ENCODE data around the gene PTPRG. TPM values are rescaled to one million over a fixed set of nuclear protein-coding genes. Genes with fewer than 3 reads are reported as not detected.

PTPRG gene
- total RNA-seq, 1 experiment from 2014 or later, result 69.3 TPM

DNA sequence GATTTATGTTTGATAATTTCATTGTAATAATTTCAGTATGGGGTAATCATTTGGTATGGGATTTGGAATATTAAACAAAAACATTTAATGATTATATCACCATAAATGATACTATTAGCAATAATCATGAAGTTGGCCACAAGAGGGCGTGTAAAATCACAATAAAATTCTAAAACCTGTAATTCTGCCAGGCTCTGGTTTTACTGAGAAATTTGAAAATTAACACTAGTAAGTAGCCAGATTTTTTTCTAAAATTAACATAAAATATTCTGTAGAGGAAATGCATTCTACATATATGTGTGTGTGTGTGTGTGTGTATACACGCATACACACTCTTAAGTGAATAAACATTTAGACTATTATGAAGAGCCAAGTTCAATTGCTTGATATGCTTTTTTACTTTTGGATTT is 771.5 kb downstream of the PTPRG start:
- Mint-ChIP-seq H3K9me3 (no peaks in the 10 kb centered on the region), H3K4me3 (no peak overlapping the region), H3K36me3 (ENCODE audit: insufficient read depth in 1 of 3, low read depth in 3 of 3) (no peaks in the 10 kb centered on the region), H3K27me3 (ENCODE audit: low read depth) (peaks cover 2% of the 10 kb centered on the region; the same call in 1 of the 2 replicates), H3K4me1 (peaks cover 8 to 17% of the 10 kb centered on the region in 2 experiments), H3K27ac (no peak overlapping the region)
- Histone ChIP-seq H2BK120ac (ENCODE audit: low read depth, low read length, poor library complexity, severe bottlenecking) (no peak overlapping the region), H2AFZ (ENCODE audit: low read length) (no peak overlapping the region), H4K20me1 (ENCODE audit: control insufficient read depth, insufficient read depth, insufficient read length) (no peaks in the 10 kb centered on the region), H2BK15ac (ENCODE audit: low read depth, low read length) (no peak overlapping the region), H3K9me3 (ENCODE audit: control insufficient read depth, low read depth, low read length) (no peaks in the 10 kb centered on the region), H4K91ac (ENCODE audit: insufficient read length, low read depth, low read length) (no peak overlapping the region), H3K23me2 (ENCODE audit: insufficient read length, low read depth, low read length, poor library complexity, severe bottlenecking) (no peaks in the 10 kb centered on the region), H2BK5ac (ENCODE audit: insufficient read length, low read length) (no peak overlapping the region), H3K4ac (ENCODE audit: low read depth, low read length) (no peak overlapping the region), H4K8ac (replicated peaks; ENCODE audit: insufficient read length, low read depth, low read length) (no peak overlapping the region), H3K79me1 (ENCODE audit: insufficient read depth, low read depth, low read length, poor library complexity, severe bottlenecking) (no peaks in the 10 kb centered on the region), H2BK20ac (ENCODE audit: low read depth, low read length, poor library complexity, severe bottlenecking) (no peak overlapping the region), H3K4me1 (ENCODE audit: insufficient read depth, low read length) (no peaks in the 10 kb centered on the region), H3K27me3 (ENCODE audit: insufficient read depth, low read length) (no peaks in the 10 kb centered on the region), H4K5ac (ENCODE audit: insufficient read length, low read depth, low read length) (no peak overlapping the region), H3K56ac (ENCODE audit: insufficient read length, low read depth, low read length) (no peak overlapping the region), H3K79me2 (ENCODE audit: insufficient read depth, low read length) (no peaks in the 10 kb centered on the region), H3T11ph (ENCODE audit: low read length) (no peak overlapping the region), H3K14ac (ENCODE audit: insufficient read depth, low read length) (no peak overlapping the region), H3K23ac (ENCODE audit: insufficient read length, low read depth, low read length) (no peak overlapping the region), H3K4me2 (ENCODE audit: insufficient read depth, insufficient read length, low read length) (no peak overlapping the region), H3K27ac (ENCODE audit: insufficient read length, low read depth, low read length) (no peak overlapping the region), H2BK12ac (ENCODE audit: insufficient read length, low read depth, low read length) (no peak overlapping the region), H3K9ac (ENCODE audit: extremely low read depth, insufficient read length, low read length) (no peak overlapping the region), H3K18ac (ENCODE audit: insufficient read length, low read depth, low read length) (no peak overlapping the region), H2AK5ac (ENCODE audit: insufficient read length, low read length) (no peak overlapping the region)
- no CpG with 5 or more reads among the region's 2 CpGs for WGBS (ENCODE audit: extremely low coverage, insufficient read length, low lambda C conversion rate)
- DNase-seq, result no peak
- TF ChIP-seq, protein P1, sequence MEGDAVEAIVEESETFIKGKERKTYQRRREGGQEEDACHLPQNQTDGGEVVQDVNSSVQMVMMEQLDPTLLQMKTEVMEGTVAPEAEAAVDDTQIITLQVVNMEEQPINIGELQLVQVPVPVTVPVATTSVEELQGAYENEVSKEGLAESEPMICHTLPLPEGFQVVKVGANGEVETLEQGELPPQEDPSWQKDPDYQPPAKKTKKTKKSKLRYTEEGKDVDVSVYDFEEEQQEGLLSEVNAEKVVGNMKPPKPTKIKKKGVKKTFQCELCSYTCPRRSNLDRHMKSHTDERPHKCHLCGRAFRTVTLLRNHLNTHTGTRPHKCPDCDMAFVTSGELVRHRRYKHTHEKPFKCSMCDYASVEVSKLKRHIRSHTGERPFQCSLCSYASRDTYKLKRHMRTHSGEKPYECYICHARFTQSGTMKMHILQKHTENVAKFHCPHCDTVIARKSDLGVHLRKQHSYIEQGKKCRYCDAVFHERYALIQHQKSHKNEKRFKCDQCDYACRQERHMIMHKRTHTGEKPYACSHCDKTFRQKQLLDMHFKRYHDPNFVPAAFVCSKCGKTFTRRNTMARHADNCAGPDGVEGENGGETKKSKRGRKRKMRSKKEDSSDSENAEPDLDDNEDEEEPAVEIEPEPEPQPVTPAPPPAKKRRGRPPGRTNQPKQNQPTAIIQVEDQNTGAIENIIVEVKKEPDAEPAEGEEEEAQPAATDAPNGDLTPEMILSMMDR (conservative IDR thresholded peaks at IDR 0.05), result peak; percentile 84
